ENCODE measurements around the gene PTPRN2. TPM values are rescaled to one million over a fixed set of nuclear protein-coding genes. Genes with fewer than 3 reads are reported as not detected.

The PTPRN2 gene
- total and polyA plus RNA-seq, 2 of the 13 experiments (the other 11 are each of a cell fraction or from before 2014, with no cell fraction given): 2.5 to 24.2 TPM

DNA sequence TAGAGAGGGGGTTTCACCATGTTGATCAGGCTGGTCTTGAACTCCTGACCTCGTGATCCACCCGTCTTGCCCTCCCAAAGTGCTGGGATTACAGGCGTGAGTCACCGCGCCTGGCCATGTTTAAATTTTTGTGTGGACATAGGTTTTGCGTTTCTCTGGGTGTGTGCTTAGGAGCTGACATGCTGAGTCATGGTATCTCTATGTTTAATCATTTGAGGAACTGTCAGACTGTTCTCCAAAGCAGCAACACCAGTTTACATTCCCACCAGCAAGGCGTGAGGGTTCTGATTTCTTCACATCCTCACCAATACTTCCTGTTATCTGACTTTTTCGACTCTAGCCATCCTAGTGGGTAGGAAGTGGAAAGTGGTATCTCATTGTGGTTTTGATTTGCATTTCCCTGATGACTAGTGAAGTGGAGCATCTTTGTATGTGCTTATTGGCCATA, 1097.1 kb downstream of the PTPRN2 start (continued):
- TF ChIP-seq PAX8 (CRISPR knock-in tag; IDR thresholded peaks at IDR 0.05; ENCODE audit: borderline replicate concordance) (no peak), FOSL2 (CRISPR knock-in tag; IDR thresholded peaks at IDR 0.05) (peak; percentile 95), ZNF776 (CRISPR knock-in tag; IDR thresholded peaks at IDR 0.05) (no peak), ZNF557 (CRISPR knock-in tag; IDR thresholded peaks at IDR 0.05) (no peak), ATF3 (CRISPR knock-in tag; IDR thresholded peaks at IDR 0.05) (0 out of 2 replicates have a peak, but pooled peaks have one; percentile 50), ZNF503 (CRISPR knock-in tag; IDR thresholded peaks at IDR 0.05) (no peak), MED13 (CRISPR knock-in tag; IDR thresholded peaks at IDR 0.05) (no peak), ZNF296 (CRISPR knock-in tag; conservative IDR thresholded peaks at IDR 0.05) (no peak), JUN (CRISPR knock-in tag; IDR thresholded peaks at IDR 0.05) (0 out of 2 replicates have a peak, but pooled peaks have one; percentile 62), PRMT3 (CRISPR knock-in tag; IDR thresholded peaks at IDR 0.05; ENCODE audit: borderline replicate concordance, low read depth) (no peak), GABPB1 (CRISPR knock-in tag; IDR thresholded peaks at IDR 0.05) (peak; percentile 19; the same call in 1 of the 2 replicates), FOXJ3 (CRISPR knock-in tag; IDR thresholded peaks at IDR 0.05; ENCODE audit: borderline replicate concordance) (no peak), ZFAT (CRISPR knock-in tag; conservative IDR thresholded peaks at IDR 0.05) (no peak), ADNP (CRISPR knock-in tag; IDR thresholded peaks at IDR 0.05) (no peak), ZNF12 (CRISPR knock-in tag; IDR thresholded peaks at IDR 0.05) (0 out of 2 replicates have a peak, but pooled peaks have one; percentile 22), TRAFD1 (CRISPR knock-in tag; IDR thresholded peaks at IDR 0.05; ENCODE audit: borderline replicate concordance) (no peak), PHF5A (CRISPR knock-in tag; IDR thresholded peaks at IDR 0.05; ENCODE audit: low read depth, unreplicated experiment) (no peak), ZNF292 (CRISPR knock-in tag; IDR thresholded peaks at IDR 0.05; ENCODE audit: borderline replicate concordance, low read depth) (no peak), HMG20A (CRISPR knock-in tag; IDR thresholded peaks at IDR 0.05; ENCODE audit: borderline replicate concordance) (no peak)
- TF ChIP-seq, protein P1, sequence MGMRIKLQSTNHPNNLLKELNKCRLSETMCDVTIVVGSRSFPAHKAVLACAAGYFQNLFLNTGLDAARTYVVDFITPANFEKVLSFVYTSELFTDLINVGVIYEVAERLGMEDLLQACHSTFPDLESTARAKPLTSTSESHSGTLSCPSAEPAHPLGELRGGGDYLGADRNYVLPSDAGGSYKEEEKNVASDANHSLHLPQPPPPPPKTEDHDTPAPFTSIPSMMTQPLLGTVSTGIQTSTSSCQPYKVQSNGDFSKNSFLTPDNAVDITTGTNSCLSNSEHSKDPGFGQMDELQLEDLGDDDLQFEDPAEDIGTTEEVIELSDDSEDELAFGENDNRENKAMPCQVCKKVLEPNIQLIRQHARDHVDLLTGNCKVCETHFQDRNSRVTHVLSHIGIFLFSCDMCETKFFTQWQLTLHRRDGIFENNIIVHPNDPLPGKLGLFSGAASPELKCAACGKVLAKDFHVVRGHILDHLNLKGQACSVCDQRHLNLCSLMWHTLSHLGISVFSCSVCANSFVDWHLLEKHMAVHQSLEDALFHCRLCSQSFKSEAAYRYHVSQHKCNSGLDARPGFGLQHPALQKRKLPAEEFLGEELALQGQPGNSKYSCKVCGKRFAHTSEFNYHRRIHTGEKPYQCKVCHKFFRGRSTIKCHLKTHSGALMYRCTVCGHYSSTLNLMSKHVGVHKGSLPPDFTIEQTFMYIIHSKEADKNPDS (CRISPR knock-in tag; IDR thresholded peaks at IDR 0.05): no peak
- TF ChIP-seq, protein P2, sequence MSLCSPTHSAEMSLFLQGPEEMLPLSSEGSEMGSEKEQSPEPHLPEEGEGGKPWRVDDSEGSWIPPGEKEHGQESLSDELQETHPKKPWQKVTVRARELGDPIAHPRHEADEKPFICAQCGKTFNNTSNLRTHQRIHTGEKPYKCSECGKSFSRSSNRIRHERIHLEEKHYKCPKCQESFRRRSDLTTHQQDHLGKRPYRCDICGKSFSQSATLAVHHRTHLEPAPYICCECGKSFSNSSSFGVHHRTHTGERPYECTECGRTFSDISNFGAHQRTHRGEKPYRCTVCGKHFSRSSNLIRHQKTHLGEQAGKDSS (CRISPR knock-in tag; IDR thresholded peaks at IDR 0.05; ENCODE audit: borderline replicate concordance, low read depth): no peak
- TF ChIP-seq, protein P3, sequence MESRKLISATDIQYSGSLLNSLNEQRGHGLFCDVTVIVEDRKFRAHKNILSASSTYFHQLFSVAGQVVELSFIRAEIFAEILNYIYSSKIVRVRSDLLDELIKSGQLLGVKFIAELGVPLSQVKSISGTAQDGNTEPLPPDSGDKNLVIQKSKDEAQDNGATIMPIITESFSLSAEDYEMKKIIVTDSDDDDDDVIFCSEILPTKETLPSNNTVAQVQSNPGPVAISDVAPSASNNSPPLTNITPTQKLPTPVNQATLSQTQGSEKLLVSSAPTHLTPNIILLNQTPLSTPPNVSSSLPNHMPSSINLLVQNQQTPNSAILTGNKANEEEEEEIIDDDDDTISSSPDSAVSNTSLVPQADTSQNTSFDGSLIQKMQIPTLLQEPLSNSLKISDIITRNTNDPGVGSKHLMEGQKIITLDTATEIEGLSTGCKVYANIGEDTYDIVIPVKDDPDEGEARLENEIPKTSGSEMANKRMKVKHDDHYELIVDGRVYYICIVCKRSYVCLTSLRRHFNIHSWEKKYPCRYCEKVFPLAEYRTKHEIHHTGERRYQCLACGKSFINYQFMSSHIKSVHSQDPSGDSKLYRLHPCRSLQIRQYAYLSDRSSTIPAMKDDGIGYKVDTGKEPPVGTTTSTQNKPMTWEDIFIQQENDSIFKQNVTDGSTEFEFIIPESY (CRISPR knock-in tag; IDR thresholded peaks at IDR 0.05): no peak
